B cell (primary cell): ENCODE results near the gene ELMO1.

Experiments used
- EZH2 ChIP-seq: IDR thresholded peaks from 2 replicates; pipeline ENCODE4 v1.6.1; 2012; ENCODE audit warnings: borderline replicate concordance, low read depth, mild to moderate bottlenecking, moderate library complexity, low read length; ENCODE audit not compliant: insufficient read depth, poor library complexity, severe bottlenecking
- TF ChIP-seq, protein P1 (sequence below): fragments of 200-600 bp; IDR thresholded peaks from one replicate; pipeline ENCODE4 v1.8.0; 2022; ENCODE audit warnings: antibody characterized with exemption, mild to moderate bottlenecking

GRCh38 chr7:36911788-36912187 is 536.9 kb downstream of the ELMO1 start:
- TF ChIP-seq, protein P1, sequence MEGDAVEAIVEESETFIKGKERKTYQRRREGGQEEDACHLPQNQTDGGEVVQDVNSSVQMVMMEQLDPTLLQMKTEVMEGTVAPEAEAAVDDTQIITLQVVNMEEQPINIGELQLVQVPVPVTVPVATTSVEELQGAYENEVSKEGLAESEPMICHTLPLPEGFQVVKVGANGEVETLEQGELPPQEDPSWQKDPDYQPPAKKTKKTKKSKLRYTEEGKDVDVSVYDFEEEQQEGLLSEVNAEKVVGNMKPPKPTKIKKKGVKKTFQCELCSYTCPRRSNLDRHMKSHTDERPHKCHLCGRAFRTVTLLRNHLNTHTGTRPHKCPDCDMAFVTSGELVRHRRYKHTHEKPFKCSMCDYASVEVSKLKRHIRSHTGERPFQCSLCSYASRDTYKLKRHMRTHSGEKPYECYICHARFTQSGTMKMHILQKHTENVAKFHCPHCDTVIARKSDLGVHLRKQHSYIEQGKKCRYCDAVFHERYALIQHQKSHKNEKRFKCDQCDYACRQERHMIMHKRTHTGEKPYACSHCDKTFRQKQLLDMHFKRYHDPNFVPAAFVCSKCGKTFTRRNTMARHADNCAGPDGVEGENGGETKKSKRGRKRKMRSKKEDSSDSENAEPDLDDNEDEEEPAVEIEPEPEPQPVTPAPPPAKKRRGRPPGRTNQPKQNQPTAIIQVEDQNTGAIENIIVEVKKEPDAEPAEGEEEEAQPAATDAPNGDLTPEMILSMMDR = no peak
- no peak for TF ChIP-seq EZH2
